Transverse colon (tissue), 4 donors: ENCODE data around the gene C16orf95. TPM values are rescaled to one million over a fixed set of nuclear protein-coding genes. Genes with fewer than 3 reads are reported as not detected.

Experiments
- DNase-seq: peaks from one replicate; pipeline ENCODE4 v3.0.0-alpha.2; 2019
- H3K27ac ChIP-seq, 4 donors: fragments of 200-600 bp; sonication (generic); 2 replicates each; pipeline ENCODE4 v1.5.1; 2016 to 2018; ENCODE audit warnings: inconsistent platforms in 4 of 4
- H3K27me3 ChIP-seq: fragments of 200-600 bp; sonication (generic); 2 replicates; pipeline ENCODE4 v1.5.1; 2017; ENCODE audit warnings: inconsistent platforms
- H3K36me3 ChIP-seq, 4 donors: fragments of 200-600 bp; sonication (generic); 2 replicates each; pipeline ENCODE4 v1.5.1; 2017 to 2019; ENCODE audit warnings: inconsistent platforms in 4 of 4
- H3K4me1 ChIP-seq, 4 donors: fragments of 200-600 bp; sonication (generic); 2 replicates each; pipeline ENCODE4 v1.5.1; 2017 to 2020; ENCODE audit warnings: inconsistent platforms in 4 of 4
- H3K4me3 ChIP-seq, 4 donors: fragments of 200-600 bp; sonication (generic); 1 replicate in 1 of 4; 2 replicates in 3 of 4; pipeline versions ENCODE4 v1.5.1 to v1.6.1; 2017 to 2019; ENCODE audit warnings: inconsistent platforms in 4 of 4
- H3K9me3 ChIP-seq, 2 donors: fragments of 200-600 bp; sonication (generic); 2 replicates each; pipeline ENCODE4 v1.5.1; 2017 to 2019; ENCODE audit warnings: inconsistent platforms in 2 of 2
- EP300 ChIP-seq: sonication (generic); formaldehyde crosslinking; IDR thresholded peaks from one replicate; pipeline ENCODE4 v1.6.1; 2017; ENCODE audit warnings: antibody characterized with exemption, low read depth
- POLR2A ChIP-seq: fragments of 450-650 bp; IDR thresholded peaks from one replicate; pipeline ENCODE4 v1.6.1; 2016; ENCODE audit warnings: antibody characterized with exemption, mild to moderate bottlenecking, moderate library complexity
- POLR2AphosphoS5 ChIP-seq, 3 donors: sonication (generic); formaldehyde crosslinking; IDR thresholded peaks; one replicate each; pipeline ENCODE4 v1.6.1; 2016; ENCODE audit warnings: antibody characterized with exemption in 3 of 3
- WGBS, 2 donors: methylation state at CpG; one replicate each; pipeline ENCODE4 v1.1.5; 2018; ENCODE audit warnings: low coverage in 1 of 2; 5-methylcytosine and 5-hydroxymethylcytosine counted together
- in situ Hi-C, 4 donors: fragments of 200-750 bp; cut with MboI; loops; one replicate each; pipeline versions ENCODE4 v1.15.0 to v1.15.1; 2017; ENCODE audit warnings: low sequenced_read_pairs in 3 of 4, low pct_ligation_motif_present in 1 of 4, low pct_unique_long_range_greater_than_20kb in 1 of 4
- intact Hi-C: fragments of 100-400 bp; cut with DNase I; formaldehyde crosslinking; loops from one replicate; pipeline ENCODE4 v1.15.1; 2023; ENCODE audit warnings: low total_unique reads
- total RNA-seq, 4 donors: library from RNA; depleted of rRNA; stranded (reverse); fragments of >200 nt; gene quantifications; one replicate each; pipeline ENCODE4 v1.1.0, GENCODE V29; 2016
- TF ChIP-seq, protein P1 (sequence below), 5 experiments: fragments of 200-600 bp in 3 of 5; fragments of 450-650 bp in 2 of 5; sonication (generic) in 3 of 5; IDR thresholded peaks; 1 replicate in 2 of 5; 2 replicates in 3 of 5; pipeline ENCODE4 v1.5.1; 2016 to 2017; ENCODE audit warnings: antibody characterized with exemption in 5 of 5, inconsistent platforms in 3 of 5, mild to moderate bottlenecking in 2 of 5, moderate library complexity in 1 of 5

Gene C16orf95
- total RNA-seq, 4 donors from 2014 or later, result 1.1 to 2.3 TPM; not detected in 2

DNA sequence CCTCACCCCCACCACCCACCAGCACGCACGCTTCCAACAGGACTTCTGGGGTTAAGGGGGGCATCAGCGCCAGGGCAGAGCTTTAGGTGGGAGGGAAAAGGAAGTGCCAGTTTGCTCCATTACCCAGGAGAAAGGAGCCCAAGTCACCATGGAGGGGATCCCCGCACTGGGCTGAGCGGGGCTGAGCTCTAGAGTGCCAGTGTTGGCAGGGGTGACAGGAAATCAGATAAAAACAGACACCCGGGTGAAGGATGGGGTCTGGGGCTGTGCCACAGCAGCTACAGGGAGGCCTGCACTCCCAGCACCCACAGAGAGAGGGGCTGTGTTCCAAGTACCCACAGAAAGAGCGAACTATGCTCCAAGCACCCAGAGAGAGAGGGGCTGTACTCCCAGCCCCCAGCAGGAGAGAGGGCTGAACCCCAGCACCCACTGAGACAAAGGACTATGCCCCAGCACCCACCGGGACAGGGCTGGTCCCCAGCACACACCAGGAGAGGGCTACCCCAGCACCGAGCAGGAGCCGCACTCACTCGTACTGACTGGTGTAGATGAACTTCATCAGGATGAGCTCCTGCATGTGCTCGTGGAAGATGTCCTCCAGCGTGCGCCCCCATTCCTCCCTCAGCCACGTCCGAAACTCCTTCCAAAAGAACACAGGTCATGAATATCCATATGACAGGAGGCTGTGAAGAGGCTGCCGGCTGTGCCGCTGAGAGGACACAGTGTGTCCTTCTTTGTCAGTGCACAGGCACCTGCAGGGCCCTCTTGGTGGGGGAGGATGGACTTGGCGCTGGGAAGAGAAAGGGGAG, 18.6 kb upstream of the C16orf95 start:
- H3K4me3 ChIP-seq, result no peak overlapping the region
- in situ Hi-C loops (no loop called here), intact Hi-C loops (no loop called here)
- 60 to 89% methylated on average over 1 to 19 of the region's 19 CpGs for WGBS, 2 donors
- no peaks in the 10 kb centered on the region for H3K27me3 ChIP-seq
- no peaks in the 10 kb centered on the region for H3K9me3 ChIP-seq
- no peak for DNase-seq
- H3K27ac ChIP-seq, result no peak overlapping the region
- TF ChIP-seq, protein P1, sequence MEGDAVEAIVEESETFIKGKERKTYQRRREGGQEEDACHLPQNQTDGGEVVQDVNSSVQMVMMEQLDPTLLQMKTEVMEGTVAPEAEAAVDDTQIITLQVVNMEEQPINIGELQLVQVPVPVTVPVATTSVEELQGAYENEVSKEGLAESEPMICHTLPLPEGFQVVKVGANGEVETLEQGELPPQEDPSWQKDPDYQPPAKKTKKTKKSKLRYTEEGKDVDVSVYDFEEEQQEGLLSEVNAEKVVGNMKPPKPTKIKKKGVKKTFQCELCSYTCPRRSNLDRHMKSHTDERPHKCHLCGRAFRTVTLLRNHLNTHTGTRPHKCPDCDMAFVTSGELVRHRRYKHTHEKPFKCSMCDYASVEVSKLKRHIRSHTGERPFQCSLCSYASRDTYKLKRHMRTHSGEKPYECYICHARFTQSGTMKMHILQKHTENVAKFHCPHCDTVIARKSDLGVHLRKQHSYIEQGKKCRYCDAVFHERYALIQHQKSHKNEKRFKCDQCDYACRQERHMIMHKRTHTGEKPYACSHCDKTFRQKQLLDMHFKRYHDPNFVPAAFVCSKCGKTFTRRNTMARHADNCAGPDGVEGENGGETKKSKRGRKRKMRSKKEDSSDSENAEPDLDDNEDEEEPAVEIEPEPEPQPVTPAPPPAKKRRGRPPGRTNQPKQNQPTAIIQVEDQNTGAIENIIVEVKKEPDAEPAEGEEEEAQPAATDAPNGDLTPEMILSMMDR (IDR thresholded peaks at IDR 0.05), result no peak
- no peak for TF ChIP-seq POLR2A
- TF ChIP-seq EP300, result no peak
- TF ChIP-seq POLR2AphosphoS5 (IDR thresholded peaks at IDR 0.05), result no peak
- H3K36me3 ChIP-seq, result peaks cover 0 to 56% (median 20%) of the 10 kb centered on the region in 4 donors
- H3K4me1 ChIP-seq, result no peaks in the 10 kb centered on the region

DNA sequence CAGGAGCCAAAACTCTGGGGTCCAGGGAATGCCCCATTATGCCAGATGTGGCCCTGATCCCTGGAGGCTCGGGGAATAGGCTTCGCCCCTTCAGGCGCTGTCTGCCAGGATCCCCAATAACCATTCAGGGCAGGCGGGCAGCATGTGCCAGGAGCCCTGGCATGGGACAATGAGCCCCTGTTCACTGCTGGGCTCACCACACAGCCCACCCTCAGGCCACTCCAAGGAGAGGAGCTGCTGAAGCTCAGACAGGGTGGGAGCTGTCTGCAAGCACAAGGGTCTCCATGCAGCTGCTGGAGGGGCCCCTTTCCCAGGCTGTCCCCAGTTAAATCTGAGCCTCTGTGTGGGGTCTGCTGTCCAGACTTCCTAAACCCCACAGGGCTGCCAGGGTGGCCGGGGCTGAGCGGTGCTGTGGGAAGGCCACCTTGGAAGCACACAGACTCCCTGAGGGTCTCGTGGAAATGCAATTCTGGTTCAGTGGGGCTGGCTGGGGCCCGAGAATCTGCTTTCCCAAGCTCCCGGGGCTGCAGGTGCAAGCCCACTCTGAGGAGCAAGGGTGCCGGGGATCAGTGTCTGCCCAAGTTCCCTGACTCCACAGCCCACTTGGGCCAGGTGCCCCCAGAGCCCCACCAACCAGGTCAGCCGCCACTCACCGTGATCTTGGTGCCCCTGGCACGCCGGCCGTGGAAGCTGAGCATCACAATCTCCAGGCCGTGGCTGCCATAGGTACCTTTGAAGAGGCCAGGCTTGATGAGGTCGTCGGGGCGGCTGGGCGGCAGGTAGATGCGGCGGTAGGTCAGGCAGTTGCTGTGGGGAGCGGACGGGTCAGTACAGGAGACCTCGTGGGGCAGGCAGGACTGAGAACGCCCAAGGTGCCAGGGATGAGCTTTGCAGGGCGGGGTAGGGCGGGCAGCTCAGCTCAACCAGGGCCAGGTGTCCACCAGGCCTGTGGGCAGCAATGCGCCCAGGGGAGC, 17.7 kb upstream of the C16orf95 start:
- H3K9me3 ChIP-seq, result no peaks in the 10 kb centered on the region
- in situ Hi-C loops, result no loop called here
- H3K27ac ChIP-seq, result no peak overlapping the region
- peaks cover 0 to 53% (median 25%) of the 10 kb centered on the region in 4 donors for H3K36me3 ChIP-seq
- 89% methylated on average over 24 of the region's 29 CpGs; no CpG with 5 or more reads in 1 of the 2 donors for WGBS, 2 donors
- no peak for DNase-seq
- TF ChIP-seq EP300 (no peak), POLR2AphosphoS5 (IDR thresholded peaks at IDR 0.05) (no peak), POLR2A (no peak)
- TF ChIP-seq, protein P1 (IDR thresholded peaks at IDR 0.05), result no peak
- H3K4me3 ChIP-seq, result no peak overlapping the region
- H3K4me1 ChIP-seq, result no peaks in the 10 kb centered on the region
- H3K27me3 ChIP-seq, result no peaks in the 10 kb centered on the region
- intact Hi-C loops, result no loop called here

DNA sequence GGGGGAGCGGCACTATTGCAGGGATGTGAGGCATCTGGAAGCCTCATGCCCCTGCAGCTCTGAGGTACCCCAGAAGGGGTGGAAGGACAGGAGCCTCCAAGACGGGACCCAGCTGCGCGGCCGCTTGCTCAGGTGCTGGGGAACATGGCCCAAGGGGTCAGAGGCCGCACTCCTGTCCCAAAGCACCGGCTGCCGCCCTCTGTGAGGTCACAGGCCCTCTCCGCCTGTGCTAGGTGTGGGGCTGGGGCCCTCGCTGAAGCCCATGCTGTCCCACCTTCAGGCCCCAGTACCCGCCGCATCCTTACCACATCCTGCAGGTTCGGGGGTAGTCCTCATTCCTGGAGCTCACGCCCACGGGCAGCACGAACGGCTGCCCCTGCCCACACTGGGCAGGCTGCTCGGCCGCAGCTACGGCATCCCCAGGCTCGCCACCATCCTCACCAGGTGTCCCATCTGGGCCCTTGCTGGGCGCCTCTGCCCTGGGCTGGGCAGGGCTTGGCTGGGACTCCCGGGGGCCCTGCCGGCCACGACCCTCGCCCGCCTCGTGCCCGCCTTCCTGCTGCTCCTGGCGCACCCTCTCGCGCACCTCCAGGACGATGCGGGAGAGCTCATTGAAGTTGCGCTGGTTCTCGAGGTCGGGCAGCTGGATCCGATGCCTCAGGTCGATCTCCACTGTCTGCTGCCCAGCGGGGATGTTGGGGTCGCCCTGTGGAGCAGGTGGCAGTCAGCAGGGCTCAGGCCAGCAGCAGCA, 16.6 kb upstream of the C16orf95 start:
- no peak for DNase-seq
- Histone ChIP-seq H3K36me3 (peaks cover 0 to 42% (median 22%) of the 10 kb centered on the region in 4 donors), H3K27me3 (no peaks in the 10 kb centered on the region), H3K27ac (no peak overlapping the region), H3K4me3 (no peak overlapping the region), H3K9me3 (no peaks in the 10 kb centered on the region), H3K4me1 (no peaks in the 10 kb centered on the region)
- in situ Hi-C loops, result no loop called here
- 96 to 100% methylated on average over 1 to 20 of the region's 41 CpGs for WGBS, 2 donors
- intact Hi-C loops, result no loop called here
- TF ChIP-seq EP300 (no peak), POLR2A (no peak)

DNA sequence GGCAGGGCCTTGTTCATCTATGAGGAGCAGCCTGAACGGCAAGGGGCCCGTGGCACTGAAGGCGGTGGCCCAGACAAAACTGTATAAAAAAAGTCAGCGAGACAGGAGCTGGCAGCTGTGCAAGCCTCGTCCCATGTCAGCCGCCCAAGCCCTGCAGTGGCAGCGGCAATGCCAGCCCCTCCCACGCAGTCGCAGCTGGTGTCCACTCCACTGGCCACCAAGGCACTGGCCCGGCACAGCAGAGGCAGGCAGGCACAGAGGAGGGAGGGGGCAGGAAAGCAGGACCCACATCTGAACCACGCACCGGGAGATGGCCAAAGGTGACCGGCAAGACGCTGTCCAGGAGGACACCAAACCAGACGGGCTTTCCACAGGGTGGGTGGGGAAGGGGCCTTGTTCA, 15.9 kb upstream of the C16orf95 start:
- intact Hi-C loops, result no loop called here

More for the DNA sequence above, 15.9 kb upstream of the C16orf95 start:
- Histone ChIP-seq H3K4me3 (no peak overlapping the region), H3K4me1 (no peaks in the 10 kb centered on the region), H3K9me3 (no peaks in the 10 kb centered on the region), H3K27me3 (no peaks in the 10 kb centered on the region), H3K27ac (no peak overlapping the region), H3K36me3 (peaks cover 0 to 40% (median 19%) of the 10 kb centered on the region in 4 donors)
- whole genome bisulfite sequencing, 2 donors, result 91% methylated on average over 15 of the region's 15 CpGs; no CpG with 5 or more reads in 1 of the 2 donors
- in situ Hi-C loops, result no loop called here
- no peak for DNase-seq
- TF ChIP-seq POLR2A (no peak), POLR2AphosphoS5 (IDR thresholded peaks at IDR 0.05) (no peak), EP300 (no peak)
- TF ChIP-seq, protein P1 (IDR thresholded peaks at IDR 0.05), result no peak
